H1 (cell line): Measurements from ENCODE around the gene CCDC8. TPM values are rescaled to one million over a fixed set of nuclear protein-coding genes. Genes with fewer than 3 reads are reported as not detected.

Experiments
- CTCF ChIA-PET: fragments of 300-600 bp; sonication (Branson Sonifier 250); formaldehyde crosslinking; loops from one replicate; lab custom pipeline; 2021; ENCODE audit not compliant: partially characterized antibody; lab: Charles Lee
- POLR2A ChIA-PET: fragments of 300-600 bp; sonication (Branson Sonifier 250); formaldehyde crosslinking; loops from one replicate; lab custom pipeline; 2021; ENCODE audit warnings: inconsistent platforms; ENCODE audit not compliant: partially characterized antibody; lab: Charles Lee
- DNase-seq, 2 experiments: peaks; one replicate each; pipeline versions ENCODE4 v3.0.0 to v3.0.0-alpha.2; 2010 to 2022; ENCODE audit warnings: low spot score in 2 of 2, low read depth in 1 of 2, mixed read lengths in 1 of 2
- FAIRE-seq: peaks from 2 replicates; lab custom pipeline; 2011; peaks lifted over from hg19 to GRCh38; lab: Jason Lieb, UNC
- H2AFZ ChIP-seq: 2 replicates; pipeline ENCODE4 v1.8.1; 2012; ENCODE audit warnings: low read length, inconsistent platforms
- H2AK5ac ChIP-seq: 2 replicates; pipeline ENCODE4 v1.6.1; 2013; ENCODE audit warnings: low read depth, low read length
- H2BK120ac ChIP-seq: replicated peaks from 2 replicates; pipeline ENCODE3; 2013; ENCODE audit warnings: low read depth, low read length, inconsistent platforms
- H2BK12ac ChIP-seq: 2 replicates; pipeline ENCODE4 v1.6.1; 2013; ENCODE audit warnings: low read depth, low read length
- H2BK15ac ChIP-seq: 2 replicates; pipeline ENCODE4 v1.6.1; 2013; ENCODE audit warnings: low read length
- H2BK20ac ChIP-seq: 2 replicates; pipeline ENCODE4 v1.6.1; 2013; ENCODE audit warnings: low read length
- H2BK5ac ChIP-seq: 2 replicates; pipeline ENCODE4 v1.6.1; 2013; ENCODE audit warnings: low read depth, low read length
- H3K14ac ChIP-seq: 2 replicates; pipeline ENCODE4 v1.6.1; 2013; ENCODE audit warnings: inconsistent platforms; ENCODE audit not compliant: insufficient read length
- H3K18ac ChIP-seq: 2 replicates; pipeline ENCODE4 v1.6.1; 2013; ENCODE audit warnings: low read length; ENCODE audit errors: extremely low read depth
- H3K23ac ChIP-seq: 2 replicates; pipeline ENCODE4 v1.6.1; 2013; ENCODE audit warnings: inconsistent platforms; ENCODE audit not compliant: insufficient read length
- H3K23me2 ChIP-seq: 2 replicates; pipeline ENCODE4 v1.6.1; 2013; ENCODE audit warnings: low read depth, low read length
- H3K27ac ChIP-seq: 2 replicates; pipeline ENCODE4 v1.6.1; 2011; ENCODE audit warnings: low read depth, low read length, inconsistent platforms
- H3K27me3 ChIP-seq, 4 experiments: replicated peaks in 1 of 4; 1 replicate in 1 of 4; 2 replicates in 3 of 4; pipeline versions ENCODE4 v1.6.1 to v1.8.1; 2011 to 2013; ENCODE audit warnings: low read length in 3 of 4, mild to moderate bottlenecking in 3 of 4, inconsistent platforms in 2 of 4, mixed read lengths in 2 of 4, moderate library complexity in 1 of 4; ENCODE audit not compliant: control insufficient read depth in 3 of 4, insufficient read depth in 3 of 4; ENCODE audit errors: extremely low read depth in 1 of 4
- H3K36me3 ChIP-seq, 4 experiments: 2 replicates each; pipeline versions ENCODE4 v1.6.1 to v1.8.1; 2011 to 2013; ENCODE audit warnings: mild to moderate bottlenecking in 4 of 4, low read length in 3 of 4, moderate library complexity in 2 of 4, control low read depth in 1 of 4, inconsistent platforms in 1 of 4; ENCODE audit not compliant: insufficient read depth in 4 of 4, control insufficient read depth in 2 of 4
- H3K4ac ChIP-seq: replicated peaks from 2 replicates; pipeline ENCODE3; 2013; ENCODE audit warnings: low read length, low read depth, mixed read lengths, inconsistent platforms; ENCODE audit not compliant: insufficient read length
- H3K4me1 ChIP-seq, 4 experiments: replicated peaks in 1 of 4; 1 replicate in 1 of 4; 2 replicates in 3 of 4; pipeline versions ENCODE4 v1.6.1 to v1.8.1; 2011 to 2013; ENCODE audit warnings: low read length in 3 of 4, inconsistent platforms in 2 of 4, mixed read lengths in 1 of 4; ENCODE audit not compliant: insufficient read depth in 4 of 4, control insufficient read depth in 3 of 4
- H3K4me2 ChIP-seq, 2 experiments: 2 replicates each; pipeline versions ENCODE4 v1.6.1 to v1.8.1; 2011 to 2013; ENCODE audit warnings: low read depth in 2 of 2, low read length in 2 of 2, control low read depth in 1 of 2, inconsistent platforms in 1 of 2, mild to moderate bottlenecking in 1 of 2; ENCODE audit not compliant: insufficient read depth in 1 of 2
- H3K4me3 ChIP-seq, 4 experiments: fragments of 200-600, 300-600 bp in 1 of 4; sonication (generic), shearing (Covaris generic), sonication (Bioruptor Twin) in 1 of 4; 2 replicates each; pipeline versions ENCODE4 v1.5.1 to v1.8.1; 2011 to 2016; ENCODE audit warnings: low read length in 4 of 4, low read depth in 3 of 4, control low read depth in 2 of 4, inconsistent platforms in 2 of 4, mild to moderate bottlenecking in 2 of 4, mixed read lengths in 1 of 4, moderate library complexity in 1 of 4; ENCODE audit not compliant: insufficient read depth in 2 of 4; ENCODE audit errors: extremely low read depth in 1 of 4
- H3K56ac ChIP-seq: replicated peaks from 2 replicates; pipeline ENCODE3; 2013; ENCODE audit warnings: low read depth, mild to moderate bottlenecking, mixed read lengths, low read length, inconsistent platforms; ENCODE audit not compliant: insufficient read length
- H3K79me1 ChIP-seq: 2 replicates; pipeline ENCODE4 v1.6.1; 2013; ENCODE audit warnings: low read depth, low read length, control low read depth
- H3K79me2 ChIP-seq, 2 experiments: 2 replicates each; pipeline versions ENCODE4 v1.6.1 to v1.8.1; 2012 to 2013; ENCODE audit warnings: low read length in 2 of 2, mild to moderate bottlenecking in 2 of 2, inconsistent platforms in 1 of 2; ENCODE audit not compliant: insufficient read depth in 2 of 2, control insufficient read depth in 1 of 2
- H3K9ac ChIP-seq, 4 experiments: replicated peaks in 1 of 4; 1 replicate in 1 of 4; 2 replicates in 3 of 4; pipeline versions ENCODE4 v1.6.1 to v1.8.1; 2011 to 2013; ENCODE audit warnings: low read depth in 3 of 4, low read length in 3 of 4, control low read depth in 2 of 4, mild to moderate bottlenecking in 2 of 4, moderate library complexity in 2 of 4, inconsistent platforms in 1 of 4; ENCODE audit errors: extremely low read depth in 1 of 4
- H3K9me3 ChIP-seq, 2 experiments: 2 replicates each; pipeline versions ENCODE4 v1.6.1 to v1.8.1; 2012 to 2013; ENCODE audit warnings: mild to moderate bottlenecking in 2 of 2, moderate library complexity in 2 of 2, control low read depth in 1 of 2, inconsistent platforms in 1 of 2, low read depth in 1 of 2, low read length in 1 of 2, mixed read lengths in 1 of 2; ENCODE audit not compliant: insufficient read depth in 2 of 2
- H4K20me1 ChIP-seq, 2 experiments: replicated peaks in 1 of 2; 2 replicates each; pipeline versions ENCODE3 to v1.8.1; 2011 to 2013; ENCODE audit warnings: inconsistent platforms in 2 of 2, low read length in 2 of 2, mild to moderate bottlenecking in 1 of 2; ENCODE audit not compliant: insufficient read depth in 2 of 2, control insufficient read depth in 1 of 2
- H4K5ac ChIP-seq: 2 replicates; pipeline ENCODE4 v1.6.1; 2013; ENCODE audit warnings: low read length, low read depth, mixed read lengths, inconsistent platforms; ENCODE audit not compliant: insufficient read length
- H4K8ac ChIP-seq: 2 replicates; pipeline ENCODE4 v1.8.0; 2013; ENCODE audit warnings: mild to moderate bottlenecking, moderate library complexity, low read length, inconsistent platforms; ENCODE audit not compliant: insufficient read depth; ENCODE audit errors: extremely low read depth
- H4K91ac ChIP-seq: replicated peaks from 2 replicates; pipeline ENCODE3; 2013; ENCODE audit warnings: low read length, mixed read lengths, inconsistent platforms; ENCODE audit not compliant: insufficient read length
- WGBS, 2 experiments: shearing (Covaris generic) in 1 of 2; methylation state at CpG; one replicate each; pipeline versions ENCODE4 v1.1.6 to v1.1.7; 2013 to 2015; ENCODE audit warnings: low lambda C conversion rate in 2 of 2, mixed read lengths in 2 of 2, inconsistent platforms in 1 of 2, low coverage in 1 of 2, missing lambda C conversion rate in 1 of 2; ENCODE audit not compliant: insufficient replicate concordance in 2 of 2, insufficient coverage in 1 of 2, insufficient read length in 1 of 2; ENCODE audit errors: extremely low coverage in 1 of 2, missing lambda C conversion rate in 1 of 2; 5-methylcytosine and 5-hydroxymethylcytosine counted together
- polyA plus RNA-seq, 7 experiments: library from polyadenylated mRNA; depleted of rRNA in 3 of 7; stranded (reverse) in 5 of 7; unstranded in 2 of 7; fragments of >200 nt in 5 of 7; fragments of 200-250 nt in 2 of 7; gene quantifications; 1 replicate in 5 of 7; 2 replicates in 1 of 7; 4 replicates in 1 of 7; pipeline versions ENCODE4 v1.2.1 to v1.2.3, GENCODE V29; 2011 to 2013; ENCODE audit warnings: missing spikeins in 2 of 7, mixed read lengths in 2 of 7
- total RNA-seq: library from RNA; stranded (reverse); fragmentation: NEBNext Ultra II Directional; extraction: Animal tissue kit (Norgen Biotek cat#: 25700); gene quantifications from 2 replicates; pipeline ENCODE4 v1.2.1, GENCODE V29; 2021

The CCDC8 gene
- total and polyA plus RNA-seq, 2 of the 8 experiments (the other 6 are each of a cell fraction or from before 2014, with no cell fraction given), result 4.9 to 13.6 TPM

DNA sequence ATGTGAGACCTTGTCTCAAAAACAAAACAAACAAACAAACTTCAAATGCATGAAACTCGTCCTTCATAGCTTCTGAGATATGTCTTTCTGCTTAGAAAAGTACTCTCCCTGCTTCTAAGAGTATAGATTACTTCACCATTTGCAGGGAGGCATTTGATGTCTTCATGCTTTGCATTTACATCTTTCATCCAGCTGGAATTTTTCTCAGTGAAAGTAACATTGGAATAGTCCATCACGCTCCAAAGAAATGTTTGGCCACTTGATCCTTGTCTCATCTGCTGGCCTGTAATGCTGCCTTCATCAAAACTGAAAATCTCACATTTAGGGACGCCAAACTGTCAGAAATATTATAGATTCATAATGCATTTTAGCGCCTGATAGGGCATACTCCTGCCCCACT lies 38.8 kb upstream of the CCDC8 start:
- H3K4ac ChIP-seq, result no peak overlapping the region
- FAIRE-seq (no peak), DNase-seq (no peak)
- H3K4me2 ChIP-seq, result no peak overlapping the region
- H2BK120ac ChIP-seq, result no peak overlapping the region
- no peak overlapping the region for H3K14ac ChIP-seq
- no peaks in the 10 kb centered on the region for H3K23me2 ChIP-seq
- no peak overlapping the region for H2AK5ac ChIP-seq
- H3K79me1 ChIP-seq, result no peaks in the 10 kb centered on the region
- H4K5ac ChIP-seq, result no peak overlapping the region
- no peaks in the 10 kb centered on the region for H3K36me3 ChIP-seq
- no peak overlapping the region for H2BK12ac ChIP-seq
- H3K27me3 ChIP-seq, result no peaks in the 10 kb centered on the region
- H3K9ac ChIP-seq, result no peak overlapping the region
- H2BK20ac ChIP-seq, result no peak overlapping the region
- ChIA-PET POLR2A (no interaction called here), CTCF (interaction anchor here (0.5 to 1.7 kb wide), 7 partner anchors 20 to 63 kb away, joined by 3 to 10 read pairs (median 3); no protein-coding TSS in a partner anchor)
- H3K56ac ChIP-seq, result no peak overlapping the region
- no peak overlapping the region for H2BK15ac ChIP-seq
- H2BK5ac ChIP-seq, result no peak overlapping the region
- H4K20me1 ChIP-seq, result no peaks in the 10 kb centered on the region
- H3K18ac ChIP-seq, result no peak overlapping the region
- no peak overlapping the region for H4K8ac ChIP-seq
- no peak overlapping the region for H4K91ac ChIP-seq
- H3K27ac ChIP-seq, result no peak overlapping the region
- H3K9me3 ChIP-seq, result no peaks in the 10 kb centered on the region
- 62% methylated on average over 4 of the region's 4 CpGs; no CpG with 5 or more reads in 1 of the 2 experiments for WGBS, 2 experiments
- no peak overlapping the region for H2AFZ ChIP-seq
- H3K23ac ChIP-seq, result no peak overlapping the region
- H3K79me2 ChIP-seq, result no peaks in the 10 kb centered on the region
- H3K4me3 ChIP-seq, result no peak overlapping the region
- no peaks in the 10 kb centered on the region for H3K4me1 ChIP-seq
